Mesendoderm (in vitro differentiated cells): ENCODE measurements around the gene NOL12.

Experiments used
- DNase-seq: peaks from one replicate; pipeline ENCODE4 v3.0.0; 2013
- H2AK5ac ChIP-seq: 2 replicates; pipeline ENCODE4 v1.6.1; 2013; ENCODE audit warnings: low read length, inconsistent platforms
- H2BK120ac ChIP-seq: 2 replicates; pipeline ENCODE4 v1.6.1; 2013; ENCODE audit warnings: low read depth, mild to moderate bottlenecking, low read length, moderate library complexity, mixed read lengths
- H2BK15ac ChIP-seq: replicated peaks from 2 replicates; pipeline ENCODE4 v1.6.1; 2013; ENCODE audit warnings: low read depth, mild to moderate bottlenecking, moderate library complexity
- H2BK5ac ChIP-seq: 2 replicates; pipeline ENCODE4 v1.6.1; 2013; ENCODE audit warnings: low read length, inconsistent platforms
- H3K18ac ChIP-seq: 2 replicates; pipeline ENCODE4 v1.6.1; 2013; ENCODE audit warnings: mild to moderate bottlenecking, low read length, mixed read lengths
- H3K23ac ChIP-seq: one replicate; pipeline ENCODE4 v1.6.1; 2013; ENCODE audit warnings: low read length
- H3K27ac ChIP-seq: 2 replicates; pipeline ENCODE4 v1.5.1; 2013; ENCODE audit warnings: low read depth, mild to moderate bottlenecking, inconsistent platforms, low read length, moderate library complexity
- H3K27me3 ChIP-seq: 2 replicates; pipeline ENCODE4 v1.6.1; 2013; ENCODE audit warnings: low read length, control low read depth, mild to moderate bottlenecking, inconsistent platforms; ENCODE audit not compliant: insufficient read depth, poor library complexity
- H3K36me3 ChIP-seq: 2 replicates; pipeline ENCODE4 v1.6.1; 2013; ENCODE audit warnings: low read length, inconsistent platforms; ENCODE audit not compliant: control insufficient read depth, insufficient read depth
- H3K4ac ChIP-seq: one replicate; pipeline ENCODE4 v1.6.1; 2013; ENCODE audit warnings: low read depth, mild to moderate bottlenecking, low read length, moderate library complexity
- H3K4me1 ChIP-seq: 2 replicates; pipeline ENCODE4 v1.6.1; 2013; ENCODE audit warnings: low read depth, low read length, inconsistent platforms; ENCODE audit not compliant: control insufficient read depth
- H3K4me2 ChIP-seq: 2 replicates; pipeline ENCODE4 v1.6.1; 2013; ENCODE audit warnings: low read length
- H3K4me3 ChIP-seq: 2 replicates; pipeline ENCODE4 v1.5.1; 2013; ENCODE audit warnings: mild to moderate bottlenecking, low read length
- H3K56ac ChIP-seq: one replicate; pipeline ENCODE4 v1.6.1; 2013; ENCODE audit warnings: low read length
- H3K79me1 ChIP-seq: 2 replicates; pipeline ENCODE4 v1.6.1; 2013; ENCODE audit warnings: low read length, inconsistent platforms
- H3K79me2 ChIP-seq: 2 replicates; pipeline ENCODE4 v1.6.1; 2013; ENCODE audit warnings: mild to moderate bottlenecking, low read length; ENCODE audit not compliant: control insufficient read depth, insufficient read depth
- H3K9ac ChIP-seq: 2 replicates; pipeline ENCODE4 v1.6.1; 2013; ENCODE audit warnings: low read length, inconsistent platforms
- H4K5ac ChIP-seq: one replicate; pipeline ENCODE4 v1.6.1; 2013; ENCODE audit warnings: low read length
- H4K8ac ChIP-seq: one replicate; pipeline ENCODE4 v1.6.1; 2013; ENCODE audit warnings: low read depth, mild to moderate bottlenecking, control low read depth, low read length, moderate library complexity
- WGBS: extraction: QIAGEN DNeasy Blood & Tissue Kit; methylation state at CpG from one replicate; pipeline ENCODE4 v1.1.7; 2013; ENCODE audit warnings: low lambda C conversion rate, missing lambda C conversion rate; ENCODE audit not compliant: insufficient coverage; ENCODE audit errors: extremely low coverage; 5-methylcytosine and 5-hydroxymethylcytosine counted together

NOL12 gene

GRCh38 chr22:37701141-37701786, 15.1 kb downstream of the NOL12 start:
- Histone ChIP-seq H3K4me3 (no peak overlapping the region), H3K4ac (no peak overlapping the region), H2BK5ac (no peak overlapping the region), H4K5ac (no peak overlapping the region), H2BK15ac (no peak overlapping the region), H3K4me1 (no peaks in the 10 kb centered on the region), H3K9ac (no peak overlapping the region), H3K27me3 (no peaks in the 10 kb centered on the region), H3K23ac (no peak overlapping the region), H2BK120ac (no peak overlapping the region), H3K56ac (no peak overlapping the region), H3K79me1 (no peaks in the 10 kb centered on the region), H4K8ac (no peak overlapping the region), H3K36me3 (peaks cover 4% of the 10 kb centered on the region), H3K18ac (no peak overlapping the region), H2AK5ac (no peak overlapping the region), H3K79me2 (no peaks in the 10 kb centered on the region), H3K27ac (no peak overlapping the region), H3K4me2 (no peak overlapping the region)
- DNase-seq, result no peak
- WGBS, result no CpG with 5 or more reads among the region's 8 CpGs

GRCh38 chr22:37703906-37704305, 17.8 kb downstream of the NOL12 start:
- H3K4ac ChIP-seq, result no peak overlapping the region
- H3K79me2 ChIP-seq, result no peaks in the 10 kb centered on the region
- no peak overlapping the region for H3K4me2 ChIP-seq
- no peak overlapping the region for H3K23ac ChIP-seq
- no peaks in the 10 kb centered on the region for H3K27me3 ChIP-seq
- no peak overlapping the region for H3K27ac ChIP-seq
- H3K9ac ChIP-seq, result no peak overlapping the region
- no peak overlapping the region for H2BK5ac ChIP-seq
- H4K8ac ChIP-seq, result no peak overlapping the region
- H4K5ac ChIP-seq, result no peak overlapping the region
- WGBS, result no CpG with 5 or more reads among the region's 7 CpGs
- no peak overlapping the region for H3K4me3 ChIP-seq
- no peak overlapping the region for H2BK15ac ChIP-seq
- H3K56ac ChIP-seq, result no peak overlapping the region
- H2AK5ac ChIP-seq, result no peak overlapping the region
- no peaks in the 10 kb centered on the region for H3K79me1 ChIP-seq
- no peak overlapping the region for H3K18ac ChIP-seq
- H2BK120ac ChIP-seq, result no peak overlapping the region
- H3K36me3 ChIP-seq, result peaks cover 4% of the 10 kb centered on the region
- DNase-seq, result no peak
- no peaks in the 10 kb centered on the region for H3K4me1 ChIP-seq

GRCh38 chr22:37704645-37705044, 18.5 kb downstream of the NOL12 start:
- DNase-seq, result no peak
- WGBS, result no CpG with 5 or more reads among the region's 3 CpGs
- H3K36me3 ChIP-seq, result peaks cover 4% of the 10 kb centered on the region
- no peak overlapping the region for H3K4me2 ChIP-seq
- H3K27ac ChIP-seq, result no peak overlapping the region
- no peaks in the 10 kb centered on the region for H3K4me1 ChIP-seq
- H2BK5ac ChIP-seq, result no peak overlapping the region
- no peak overlapping the region for H3K4me3 ChIP-seq
- H4K8ac ChIP-seq, result no peak overlapping the region
- H3K79me2 ChIP-seq, result no peaks in the 10 kb centered on the region
- H3K18ac ChIP-seq, result no peak overlapping the region
- no peak overlapping the region for H3K9ac ChIP-seq
- H2AK5ac ChIP-seq, result no peak overlapping the region
- H2BK15ac ChIP-seq, result no peak overlapping the region
- no peak overlapping the region for H3K4ac ChIP-seq
- no peak overlapping the region for H4K5ac ChIP-seq
- H3K79me1 ChIP-seq, result no peaks in the 10 kb centered on the region
- no peak overlapping the region for H3K56ac ChIP-seq
- H2BK120ac ChIP-seq, result no peak overlapping the region
- no peak overlapping the region for H3K23ac ChIP-seq
- no peaks in the 10 kb centered on the region for H3K27me3 ChIP-seq

GRCh38 chr22:37705205-37705604, 19.1 kb downstream of the NOL12 start:
- Histone ChIP-seq H3K4ac (no peak overlapping the region), H3K23ac (no peak overlapping the region), H2BK120ac (no peak overlapping the region), H3K9ac (no peak overlapping the region), H2BK5ac (no peak overlapping the region), H3K27me3 (no peaks in the 10 kb centered on the region), H3K36me3 (peaks cover 4% of the 10 kb centered on the region), H3K79me1 (no peaks in the 10 kb centered on the region), H3K79me2 (no peaks in the 10 kb centered on the region), H3K4me1 (no peaks in the 10 kb centered on the region), H3K18ac (no peak overlapping the region), H3K4me2 (no peak overlapping the region), H3K27ac (no peak overlapping the region), H3K56ac (no peak overlapping the region), H3K4me3 (no peak overlapping the region), H2AK5ac (no peak overlapping the region), H4K8ac (no peak overlapping the region), H4K5ac (no peak overlapping the region), H2BK15ac (no peak overlapping the region)
- no peak for DNase-seq
- WGBS, result no CpG with 5 or more reads among the region's 3 CpGs

GRCh38 chr22:37708580-37709444, 22.7 kb downstream of the NOL12 start:
- no peak overlapping the region for H3K27ac ChIP-seq
- H2BK120ac ChIP-seq, result no peak overlapping the region
- no peaks in the 10 kb centered on the region for H3K4me1 ChIP-seq
- no peak overlapping the region for H2BK5ac ChIP-seq
- H3K4ac ChIP-seq, result no peak overlapping the region
- peaks cover 4% of the 10 kb centered on the region for H3K36me3 ChIP-seq
- H3K56ac ChIP-seq, result no peak overlapping the region
- H4K5ac ChIP-seq, result no peak overlapping the region
- WGBS, result no CpG with 5 or more reads among the region's 25 CpGs
- no peaks in the 10 kb centered on the region for H3K27me3 ChIP-seq
- H3K9ac ChIP-seq, result no peak overlapping the region
- H3K79me2 ChIP-seq, result no peaks in the 10 kb centered on the region
- H3K4me3 ChIP-seq, result no peak overlapping the region
- H4K8ac ChIP-seq, result no peak overlapping the region
- DNase-seq, result no peak
- H3K18ac ChIP-seq, result no peak overlapping the region
- no peak overlapping the region for H3K23ac ChIP-seq
- no peaks in the 10 kb centered on the region for H3K79me1 ChIP-seq
- no peak overlapping the region for H2BK15ac ChIP-seq
- H3K4me2 ChIP-seq, result no peak overlapping the region
- no peak overlapping the region for H2AK5ac ChIP-seq
